ENCODE measurements around the gene RAD51B. TPM values are rescaled to one million over a fixed set of nuclear protein-coding genes. Genes with fewer than 3 reads are reported as not detected.

Gene RAD51B
- total RNA-seq, 1 donor from 2014 or later: 16.7 TPM

DNA sequence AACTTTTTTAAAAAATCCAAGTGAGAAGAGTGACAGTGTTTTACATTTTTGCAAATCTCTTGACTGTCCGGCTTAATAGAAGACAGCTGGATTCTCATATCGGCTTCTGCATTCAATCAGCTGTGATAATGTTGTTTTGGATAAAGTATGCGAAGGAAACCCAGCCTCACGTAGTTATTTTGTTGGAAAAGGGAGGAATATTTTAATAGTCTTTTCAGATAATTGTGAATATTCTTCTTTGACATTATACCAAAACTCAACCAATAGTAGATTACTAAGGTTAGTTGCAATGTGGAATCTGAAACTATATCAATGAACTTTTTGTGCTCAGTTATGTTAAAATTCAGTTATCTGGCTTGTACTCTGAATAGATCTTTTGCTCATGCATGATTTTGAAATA lies 696.8 kb downstream of the RAD51B start:
- H3K27ac Mint-ChIP-seq (ENCODE audit: unreplicated experiment): no peak overlapping the region
- no peak overlapping the region for H3K4me3 Mint-ChIP-seq
- no peaks in the 10 kb centered on the region for H3K27me3 Mint-ChIP-seq (ENCODE audit: low read depth)
- no peak for DNase-seq (ENCODE audit: low read depth, low spot score)
- H3K4me1 Mint-ChIP-seq: peaks cover 68% of the 10 kb centered on the region
- no peaks in the 10 kb centered on the region for H3K9me3 Mint-ChIP-seq
- H3K36me3 Mint-ChIP-seq (ENCODE audit: low read depth): no peaks in the 10 kb centered on the region
- TF ChIP-seq, protein P1, sequence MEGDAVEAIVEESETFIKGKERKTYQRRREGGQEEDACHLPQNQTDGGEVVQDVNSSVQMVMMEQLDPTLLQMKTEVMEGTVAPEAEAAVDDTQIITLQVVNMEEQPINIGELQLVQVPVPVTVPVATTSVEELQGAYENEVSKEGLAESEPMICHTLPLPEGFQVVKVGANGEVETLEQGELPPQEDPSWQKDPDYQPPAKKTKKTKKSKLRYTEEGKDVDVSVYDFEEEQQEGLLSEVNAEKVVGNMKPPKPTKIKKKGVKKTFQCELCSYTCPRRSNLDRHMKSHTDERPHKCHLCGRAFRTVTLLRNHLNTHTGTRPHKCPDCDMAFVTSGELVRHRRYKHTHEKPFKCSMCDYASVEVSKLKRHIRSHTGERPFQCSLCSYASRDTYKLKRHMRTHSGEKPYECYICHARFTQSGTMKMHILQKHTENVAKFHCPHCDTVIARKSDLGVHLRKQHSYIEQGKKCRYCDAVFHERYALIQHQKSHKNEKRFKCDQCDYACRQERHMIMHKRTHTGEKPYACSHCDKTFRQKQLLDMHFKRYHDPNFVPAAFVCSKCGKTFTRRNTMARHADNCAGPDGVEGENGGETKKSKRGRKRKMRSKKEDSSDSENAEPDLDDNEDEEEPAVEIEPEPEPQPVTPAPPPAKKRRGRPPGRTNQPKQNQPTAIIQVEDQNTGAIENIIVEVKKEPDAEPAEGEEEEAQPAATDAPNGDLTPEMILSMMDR (conservative IDR thresholded peaks at IDR 0.05): no peak

DNA sequence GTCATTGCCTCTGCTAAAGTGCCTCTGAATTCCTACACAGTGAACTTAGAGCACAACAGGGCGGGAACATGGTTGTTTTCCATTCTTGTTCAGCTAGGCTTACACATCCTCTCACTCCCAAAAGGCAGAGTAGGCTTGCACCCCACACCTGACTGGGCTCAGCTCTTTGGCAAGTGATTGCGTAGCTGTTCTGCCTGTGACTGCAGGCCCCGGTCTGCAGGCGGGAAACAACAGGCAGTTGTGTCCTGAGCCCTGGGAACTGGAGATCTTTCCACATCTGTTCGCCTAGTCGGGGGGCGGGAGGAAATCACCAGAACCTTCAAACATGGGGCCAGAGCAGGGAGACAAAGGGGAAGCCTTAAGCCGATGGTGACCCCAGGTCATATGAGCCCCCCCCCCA lies 698.6 kb downstream of the RAD51B start:
- Mint-ChIP-seq H3K27ac (ENCODE audit: unreplicated experiment) (peak overlapping the region; percentile 70), H3K9me3 (no peaks in the 10 kb centered on the region), H3K27me3 (ENCODE audit: low read depth) (no peaks in the 10 kb centered on the region), H3K4me1 (peaks cover 74% of the 10 kb centered on the region), H3K4me3 (peak overlapping the region; percentile 18), H3K36me3 (ENCODE audit: low read depth) (peaks cover 3% of the 10 kb centered on the region)
- TF ChIP-seq, protein P1 (conservative IDR thresholded peaks at IDR 0.05): no peak
- DNase-seq (ENCODE audit: low read depth, low spot score): no peak

DNA sequence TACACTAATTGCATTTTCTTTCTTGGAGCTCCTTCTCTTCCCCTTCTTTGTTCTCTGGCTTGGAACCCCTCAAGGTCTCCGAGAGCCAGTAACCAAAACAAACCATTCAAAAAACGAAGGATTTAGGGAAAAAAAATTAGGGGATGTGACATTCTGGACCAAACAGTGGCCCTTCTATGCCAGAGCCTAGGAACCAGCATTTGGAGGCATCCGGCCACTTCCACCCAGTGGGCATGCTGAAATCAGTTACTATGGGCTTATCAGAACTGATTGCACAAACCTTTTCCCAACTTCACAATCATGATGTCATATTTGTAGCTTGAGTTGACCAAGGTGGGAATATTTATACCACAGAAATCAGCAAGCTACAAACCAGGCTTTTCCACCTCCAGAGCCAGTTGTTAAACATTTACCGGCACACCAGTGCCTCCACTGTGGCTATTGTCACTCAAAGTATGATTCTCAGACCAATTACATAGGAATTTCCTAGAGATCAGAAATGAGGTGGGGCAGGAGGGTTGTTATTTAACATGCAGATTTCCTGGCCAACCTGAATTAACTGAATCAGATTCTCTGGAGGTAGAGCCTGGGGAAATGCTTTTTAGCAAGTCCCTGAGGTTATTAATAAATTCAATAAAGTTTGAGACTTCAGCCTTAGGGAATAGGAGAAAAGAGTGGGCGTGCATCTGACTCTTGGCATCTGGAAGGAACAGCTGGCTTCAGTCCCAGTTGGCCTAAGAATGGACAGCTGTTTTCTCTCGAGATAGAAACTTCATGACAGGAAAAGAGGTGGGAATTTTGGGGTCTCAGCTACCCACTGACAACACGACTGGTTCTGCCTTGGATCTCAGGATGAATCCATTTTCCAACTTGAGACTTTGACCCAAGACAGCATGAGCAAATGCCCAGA lies 699.4 kb downstream of the RAD51B start:
- H3K4me1 Mint-ChIP-seq: peaks cover 81% of the 10 kb centered on the region
- no peaks in the 10 kb centered on the region for H3K9me3 Mint-ChIP-seq
- H3K27ac Mint-ChIP-seq (ENCODE audit: unreplicated experiment): peak overlapping the region; percentile 70
- H3K4me3 Mint-ChIP-seq: peak overlapping the region; percentile 61
- no peak for DNase-seq (ENCODE audit: low read depth, low spot score)
- H3K27me3 Mint-ChIP-seq (ENCODE audit: low read depth): no peaks in the 10 kb centered on the region
- TF ChIP-seq, protein P1 (conservative IDR thresholded peaks at IDR 0.05): no peak
- H3K36me3 Mint-ChIP-seq (ENCODE audit: low read depth): peaks cover 5% of the 10 kb centered on the region

DNA sequence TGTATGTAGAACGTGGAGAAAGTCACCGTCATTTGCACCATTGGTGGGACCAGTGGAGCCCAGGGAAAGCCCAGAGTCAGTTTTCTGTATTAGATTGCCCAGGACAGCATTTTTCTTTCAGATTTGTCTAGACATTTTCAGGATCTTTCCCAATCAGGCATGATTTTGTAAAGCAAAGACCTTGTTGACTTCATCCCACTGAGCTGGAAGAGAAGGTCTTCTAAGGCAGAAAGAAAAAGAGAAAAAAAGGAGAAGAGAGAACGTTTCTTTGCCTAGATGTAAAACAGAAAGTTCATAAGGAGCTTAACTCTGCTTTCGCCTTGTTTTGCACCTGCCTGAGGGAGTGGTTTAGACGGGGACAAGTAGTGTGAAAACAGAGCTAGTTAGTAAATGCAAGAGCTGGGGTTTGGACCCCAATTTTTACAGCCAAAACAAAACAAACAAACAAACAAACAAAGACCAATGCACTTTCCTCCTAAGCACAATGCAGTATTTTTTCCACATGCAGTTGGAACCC lies 700.1 kb downstream of the RAD51B start:
- H3K4me3 Mint-ChIP-seq: no peak overlapping the region
- H3K27ac Mint-ChIP-seq (ENCODE audit: unreplicated experiment): peak overlapping the region; percentile 61
- no peak for DNase-seq (ENCODE audit: low read depth, low spot score)
- peaks cover 3% of the 10 kb centered on the region for H3K9me3 Mint-ChIP-seq
- TF ChIP-seq, protein P1 (conservative IDR thresholded peaks at IDR 0.05): no peak
- peaks cover 82% of the 10 kb centered on the region for H3K4me1 Mint-ChIP-seq
- no peaks in the 10 kb centered on the region for H3K27me3 Mint-ChIP-seq (ENCODE audit: low read depth)
- peaks cover 12% of the 10 kb centered on the region for H3K36me3 Mint-ChIP-seq (ENCODE audit: low read depth)

DNA sequence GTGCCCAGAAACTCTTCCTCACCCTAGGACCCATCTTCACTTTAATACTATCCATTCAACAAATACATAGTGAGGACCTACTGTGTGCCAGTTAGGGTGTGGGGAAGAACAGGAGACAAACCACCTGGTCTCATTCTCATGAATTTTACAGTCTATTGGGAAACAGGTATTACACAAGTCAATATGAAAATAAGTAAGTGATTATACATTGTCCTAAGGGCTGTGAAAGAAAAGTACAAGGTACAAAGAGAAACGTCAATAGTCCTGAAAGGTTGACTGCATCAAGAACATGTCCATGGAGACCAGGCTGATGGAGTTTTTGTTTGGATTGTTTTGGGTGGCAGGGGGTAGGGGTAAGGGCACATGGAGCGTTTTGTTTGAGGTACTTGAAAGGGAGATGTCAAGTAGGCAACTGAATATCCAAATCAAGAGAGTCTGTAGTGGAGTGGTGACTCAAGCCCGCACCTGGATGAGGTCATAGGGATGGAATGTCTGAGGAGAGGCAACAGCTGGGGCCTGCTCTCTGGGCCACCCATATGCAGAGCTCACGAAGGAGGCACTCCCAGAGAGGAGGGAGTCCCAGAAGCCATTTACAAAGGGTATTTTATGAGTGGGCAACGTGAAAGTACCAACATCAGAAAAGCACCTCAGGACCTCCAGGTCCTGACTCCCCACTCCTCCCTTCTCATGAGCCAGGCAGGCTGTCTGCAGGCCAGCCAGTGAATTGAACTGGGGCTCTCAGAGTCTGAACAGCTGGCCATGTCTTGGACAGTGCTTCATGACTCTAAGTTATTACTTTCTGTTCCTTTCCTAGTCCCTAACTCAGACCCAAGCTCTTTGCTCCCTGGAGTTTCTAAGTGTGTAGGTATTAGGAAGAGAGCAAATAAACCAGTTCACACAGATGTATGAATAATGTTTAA lies 701.3 kb downstream of the RAD51B start:
- Mint-ChIP-seq H3K27ac (ENCODE audit: unreplicated experiment) (peak overlapping the region; percentile 13), H3K4me1 (peaks cover 87% of the 10 kb centered on the region), H3K27me3 (ENCODE audit: low read depth) (no peaks in the 10 kb centered on the region), H3K36me3 (ENCODE audit: low read depth) (peaks cover 15% of the 10 kb centered on the region), H3K4me3 (peak overlapping the region; percentile 39), H3K9me3 (peaks cover 5% of the 10 kb centered on the region)
- no peak for DNase-seq (ENCODE audit: low read depth, low spot score)
- TF ChIP-seq, protein P1 (conservative IDR thresholded peaks at IDR 0.05): no peak
